Measurements from ENCODE around the gene GRM8. TPM values are rescaled to one million over a fixed set of nuclear protein-coding genes. Genes with fewer than 3 reads are reported as not detected.
A peak's percentile ranks its signal among the peaks of the same experiment; 100 is the strongest.

GRM8 gene
- total RNA-seq, 1 donor from 2014 or later, result not detected

GRCh38 chr7:127152423-127152822 lies 100.3 kb downstream of the GRM8 start:
- Mint-ChIP-seq H3K36me3 (ENCODE audit: low read depth) (no peaks in the 10 kb centered on the region), H3K27me3 (peaks cover 1% of the 10 kb centered on the region), H3K27ac (no peak overlapping the region), H3K4me1 (no peaks in the 10 kb centered on the region), H3K4me3 (no peak overlapping the region), H3K9me3 (no peaks in the 10 kb centered on the region)
- intact Hi-C loops (cut with micrococcal nuclease), result no loop called here
- no peak for DNase-seq

GRCh38 chr7:127151379-127151778 lies 101.4 kb downstream of the GRM8 start:
- H3K27me3 Mint-ChIP-seq, result peaks cover 1% of the 10 kb centered on the region
- H3K4me3 Mint-ChIP-seq, result no peak overlapping the region
- H3K36me3 Mint-ChIP-seq (ENCODE audit: low read depth), result no peaks in the 10 kb centered on the region
- H3K9me3 Mint-ChIP-seq, result no peaks in the 10 kb centered on the region
- intact Hi-C loops (cut with micrococcal nuclease), result no loop called here
- no peak for DNase-seq
- no peaks in the 10 kb centered on the region for H3K4me1 Mint-ChIP-seq
- no peak overlapping the region for H3K27ac Mint-ChIP-seq

GRCh38 chr7:127150543-127150942 lies 102.2 kb downstream of the GRM8 start:
- no peak overlapping the region for H3K27ac Mint-ChIP-seq
- H3K4me3 Mint-ChIP-seq, result no peak overlapping the region
- intact Hi-C loops (cut with micrococcal nuclease), result no loop called here
- DNase-seq, result no peak
- no peaks in the 10 kb centered on the region for H3K36me3 Mint-ChIP-seq (ENCODE audit: low read depth)
- H3K4me1 Mint-ChIP-seq, result no peaks in the 10 kb centered on the region
- no peaks in the 10 kb centered on the region for H3K9me3 Mint-ChIP-seq
- H3K27me3 Mint-ChIP-seq, result peaks cover 1% of the 10 kb centered on the region

- no peak overlapping the region for H3K4me3 Mint-ChIP-seq
- H3K9me3 Mint-ChIP-seq, result no peaks in the 10 kb centered on the region
- no peak for DNase-seq
- H3K27ac Mint-ChIP-seq, result no peak overlapping the region
- H3K36me3 Mint-ChIP-seq (ENCODE audit: low read depth), result no peaks in the 10 kb centered on the region
- intact Hi-C loops (cut with micrococcal nuclease), result no loop called here
- H3K27me3 Mint-ChIP-seq, result peaks cover 1% of the 10 kb centered on the region
- H3K4me1 Mint-ChIP-seq, result no peaks in the 10 kb centered on the region
Measured at GRCh38 chr7:127146746-127147536, 105.8 kb downstream of the GRM8 start.

GRCh38 chr7:127137146-127137545 lies 115.6 kb downstream of the GRM8 start:
- Mint-ChIP-seq H3K36me3 (ENCODE audit: low read depth) (no peaks in the 10 kb centered on the region), H3K4me3 (no peak overlapping the region), H3K9me3 (no peaks in the 10 kb centered on the region), H3K27ac (no peak overlapping the region), H3K4me1 (no peaks in the 10 kb centered on the region), H3K27me3 (peaks cover 3% of the 10 kb centered on the region)
- intact Hi-C loops (cut with micrococcal nuclease), result no loop called here
- no peak for DNase-seq

GRCh38 chr7:127135871-127136485 lies 116.8 kb downstream of the GRM8 start:
- Mint-ChIP-seq H3K27me3 (peaks cover 3% of the 10 kb centered on the region), H3K4me3 (no peak overlapping the region), H3K9me3 (no peaks in the 10 kb centered on the region), H3K27ac (no peak overlapping the region), H3K4me1 (no peaks in the 10 kb centered on the region), H3K36me3 (ENCODE audit: low read depth) (no peaks in the 10 kb centered on the region)
- intact Hi-C loops (cut with micrococcal nuclease), result no loop called here
- DNase-seq, result no peak

- Mint-ChIP-seq H3K4me3 (no peak overlapping the region), H3K27ac (no peak overlapping the region), H3K4me1 (no peaks in the 10 kb centered on the region), H3K36me3 (ENCODE audit: low read depth) (no peaks in the 10 kb centered on the region), H3K27me3 (no peaks in the 10 kb centered on the region), H3K9me3 (no peaks in the 10 kb centered on the region)
- intact Hi-C loops (cut with micrococcal nuclease), result no loop called here
- DNase-seq, result no peak
Measured at GRCh38 chr7:127123220-127123619, 129.5 kb downstream of the GRM8 start.

- H3K9me3 Mint-ChIP-seq, result no peaks in the 10 kb centered on the region
- H3K27me3 Mint-ChIP-seq, result no peaks in the 10 kb centered on the region
- no peaks in the 10 kb centered on the region for H3K4me1 Mint-ChIP-seq
- H3K27ac Mint-ChIP-seq, result no peak overlapping the region
- H3K4me3 Mint-ChIP-seq, result no peak overlapping the region
- no peak for DNase-seq
- intact Hi-C loops (cut with micrococcal nuclease), result no loop called here
- no peaks in the 10 kb centered on the region for H3K36me3 Mint-ChIP-seq (ENCODE audit: low read depth)
Measured at GRCh38 chr7:127119517-127119916, 133.2 kb downstream of the GRM8 start.

GRCh38 chr7:127114742-127115265 lies 137.9 kb downstream of the GRM8 start:
- Mint-ChIP-seq H3K4me3 (no peak overlapping the region), H3K9me3 (no peaks in the 10 kb centered on the region), H3K4me1 (no peaks in the 10 kb centered on the region), H3K27ac (no peak overlapping the region), H3K27me3 (no peaks in the 10 kb centered on the region), H3K36me3 (ENCODE audit: low read depth) (no peaks in the 10 kb centered on the region)
- intact Hi-C loops (cut with micrococcal nuclease), result no loop called here
- DNase-seq, result no peak

- Mint-ChIP-seq H3K27me3 (no peaks in the 10 kb centered on the region), H3K4me1 (no peaks in the 10 kb centered on the region), H3K36me3 (ENCODE audit: low read depth) (no peaks in the 10 kb centered on the region), H3K27ac (no peak overlapping the region), H3K4me3 (no peak overlapping the region), H3K9me3 (peaks cover 4% of the 10 kb centered on the region)
- intact Hi-C loops (cut with micrococcal nuclease), result loop anchor here (5.0 kb wide), 1 partner anchor 145 kb away; the partner anchor contains the start of gene GRM8
- peak; percentile 83 for DNase-seq
Measured at GRCh38 chr7:127107601-127108007, 145.1 kb downstream of the GRM8 start.

GRCh38 chr7:127093340-127093739 lies 159.4 kb downstream of the GRM8 start:
- intact Hi-C loops (cut with micrococcal nuclease), result no loop called here
- Mint-ChIP-seq H3K27ac (no peak overlapping the region), H3K27me3 (no peaks in the 10 kb centered on the region), H3K36me3 (ENCODE audit: low read depth) (no peaks in the 10 kb centered on the region), H3K4me3 (no peak overlapping the region), H3K4me1 (no peaks in the 10 kb centered on the region), H3K9me3 (no peaks in the 10 kb centered on the region)
- no peak for DNase-seq

GRCh38 chr7:127091620-127092019 lies 161.1 kb downstream of the GRM8 start:
- H3K4me1 Mint-ChIP-seq, result no peaks in the 10 kb centered on the region
- intact Hi-C loops (cut with micrococcal nuclease), result no loop called here
- H3K4me3 Mint-ChIP-seq, result no peak overlapping the region
- no peaks in the 10 kb centered on the region for H3K27me3 Mint-ChIP-seq
- H3K36me3 Mint-ChIP-seq (ENCODE audit: low read depth), result no peaks in the 10 kb centered on the region
- no peaks in the 10 kb centered on the region for H3K9me3 Mint-ChIP-seq
- DNase-seq, result no peak
- H3K27ac Mint-ChIP-seq, result no peak overlapping the region

GRCh38 chr7:127089146-127089545 lies 163.6 kb downstream of the GRM8 start:
- no peaks in the 10 kb centered on the region for H3K36me3 Mint-ChIP-seq (ENCODE audit: low read depth)
- no peaks in the 10 kb centered on the region for H3K4me1 Mint-ChIP-seq
- no peak for DNase-seq
- no peak overlapping the region for H3K27ac Mint-ChIP-seq
- no peak overlapping the region for H3K4me3 Mint-ChIP-seq
- intact Hi-C loops (cut with micrococcal nuclease), result no loop called here
- no peaks in the 10 kb centered on the region for H3K27me3 Mint-ChIP-seq
- no peaks in the 10 kb centered on the region for H3K9me3 Mint-ChIP-seq

GRCh38 chr7:127081539-127081938 lies 171.2 kb downstream of the GRM8 start:
- Mint-ChIP-seq H3K27me3 (no peaks in the 10 kb centered on the region), H3K27ac (no peak overlapping the region), H3K4me3 (no peak overlapping the region), H3K9me3 (no peaks in the 10 kb centered on the region), H3K36me3 (ENCODE audit: low read depth) (no peaks in the 10 kb centered on the region), H3K4me1 (no peaks in the 10 kb centered on the region)
- DNase-seq, result no peak
- intact Hi-C loops (cut with micrococcal nuclease), result no loop called here
